ENCODE results near the gene PTGDS.
A peak's percentile ranks its signal among the peaks of the same experiment; 100 is the strongest.

Gene PTGDS

DNA sequence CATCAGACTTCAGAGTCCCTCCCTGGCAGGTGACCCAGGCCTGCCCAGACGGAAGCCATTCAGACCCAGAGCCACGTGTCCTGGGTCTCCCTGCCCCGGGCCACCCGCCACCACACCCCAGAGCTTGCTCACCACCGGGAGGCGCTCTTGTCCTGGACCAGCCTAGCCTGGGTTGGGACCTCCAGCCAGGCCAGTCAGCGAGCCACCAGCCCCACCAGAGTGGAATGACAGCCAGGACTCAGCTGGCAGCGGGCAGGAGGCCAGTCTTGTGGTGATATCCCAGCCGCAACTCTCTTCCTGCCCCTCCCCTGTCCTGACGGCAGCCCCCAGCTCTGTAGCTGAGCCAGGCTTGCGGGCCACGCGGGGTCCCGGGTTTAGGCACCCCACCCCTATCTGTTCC lies 1.7 kb upstream of the PTGDS start:
- no peaks in the 10 kb centered on the region for H3K36me3 ChIP-seq (ENCODE audit: control insufficient read depth, insufficient read depth, low read length)
- peaks cover under 1% of the 10 kb centered on the region for H3K4me1 ChIP-seq (ENCODE audit: control insufficient read depth, insufficient read depth, low read length, poor library complexity, severe bottlenecking)
- H3K27ac ChIP-seq (ENCODE audit: low read depth, low read length, severe bottlenecking): no peak overlapping the region
- 77 to 88% methylated on average over 5 to 10 of the region's 14 CpGs for WGBS, 2 experiments (ENCODE audit: insufficient coverage in 2 of 2)
- H3K4me3 ChIP-seq (ENCODE audit: extremely low read depth, insufficient read depth, low read length, poor library complexity, severe bottlenecking): no peak overlapping the region
- H3K9me3 ChIP-seq (ENCODE audit: control insufficient read depth, low read length): no peaks in the 10 kb centered on the region

DNA sequence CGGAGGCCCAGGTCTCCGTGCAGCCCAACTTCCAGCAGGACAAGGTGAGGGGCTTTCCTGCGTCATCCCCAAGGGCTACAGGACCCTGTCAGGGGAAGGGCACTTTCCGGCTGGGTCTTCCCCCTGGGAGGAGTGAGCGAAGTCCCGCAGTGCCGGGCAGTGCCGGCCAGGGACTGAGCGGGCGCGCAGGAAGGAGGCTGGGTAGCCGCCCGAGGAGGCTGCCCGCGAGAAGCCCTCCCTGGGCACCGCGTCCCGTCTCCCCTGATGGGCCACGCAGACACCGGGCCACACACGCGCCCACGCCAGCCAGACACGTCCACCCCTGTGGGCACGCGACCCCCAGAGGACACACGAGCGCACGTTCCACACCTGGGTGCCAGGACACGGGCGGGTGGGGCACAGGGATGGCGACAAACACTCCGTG lies 357 bp downstream of the PTGDS start:
- Histone ChIP-seq H3K4me3 (ENCODE audit: extremely low read depth, insufficient read depth, low read length, poor library complexity, severe bottlenecking) (peak overlapping the region; percentile 40), H3K4me1 (ENCODE audit: control insufficient read depth, insufficient read depth, low read length, poor library complexity, severe bottlenecking) (peaks cover 14% of the 10 kb centered on the region), H3K9me3 (ENCODE audit: control insufficient read depth, low read length) (no peaks in the 10 kb centered on the region), H3K36me3 (ENCODE audit: control insufficient read depth, insufficient read depth, low read length) (no peaks in the 10 kb centered on the region), H3K27ac (ENCODE audit: low read depth, low read length, severe bottlenecking) (no peak overlapping the region)
- 16% methylated on average over 29 to 33 of the region's 33 CpGs for WGBS, 2 experiments (ENCODE audit: insufficient coverage in 2 of 2)

DNA sequence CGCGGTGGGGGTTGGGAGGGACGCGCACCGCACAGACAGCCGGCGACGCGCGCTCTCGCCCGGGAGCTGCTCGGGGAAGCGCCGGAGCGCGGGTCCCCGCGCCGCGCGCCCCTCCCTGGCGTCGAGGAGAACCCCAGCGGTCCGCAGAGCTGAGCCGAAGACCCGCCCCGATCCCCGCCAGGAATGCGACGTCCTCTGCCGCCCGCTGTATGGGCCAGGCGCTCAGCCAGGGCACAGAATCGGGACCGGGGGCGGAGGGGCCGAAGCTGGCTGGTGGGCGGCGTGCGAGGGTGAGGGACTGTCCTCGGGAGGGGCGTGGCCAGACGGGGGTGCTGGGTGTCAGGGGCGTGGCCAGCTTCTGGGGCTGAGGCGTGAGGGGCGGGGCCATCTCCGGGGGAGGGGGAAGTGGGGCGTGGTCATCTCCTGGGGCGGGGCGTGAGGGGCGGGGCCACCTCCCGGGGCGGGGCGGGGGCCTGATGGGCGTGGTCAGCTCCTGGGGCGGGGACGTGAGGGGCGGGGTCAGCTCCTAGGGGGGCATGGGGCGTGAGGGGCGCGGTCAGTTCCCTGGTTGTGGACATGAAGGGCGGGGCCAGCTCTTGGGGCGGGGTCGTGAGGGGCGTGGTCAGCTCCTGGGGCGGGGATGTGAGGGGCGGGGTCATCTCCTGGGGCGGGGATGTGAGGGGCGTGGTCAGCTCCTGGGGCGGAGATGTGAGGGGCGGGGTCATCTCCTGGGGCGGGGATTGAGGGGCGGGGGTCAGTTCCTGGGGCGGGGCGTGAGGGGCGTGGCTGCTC lies 965 bp downstream of the PTGDS start:
- 0 to 2% methylated on average over 32 to 40 of the region's 78 CpGs for WGBS, 2 experiments (ENCODE audit: insufficient coverage in 2 of 2)
- Histone ChIP-seq H3K4me3 (ENCODE audit: extremely low read depth, insufficient read depth, low read length, poor library complexity, severe bottlenecking) (peak overlapping the region; percentile 40), H3K9me3 (ENCODE audit: control insufficient read depth, low read length) (no peaks in the 10 kb centered on the region), H3K27ac (ENCODE audit: low read depth, low read length, severe bottlenecking) (no peak overlapping the region), H3K36me3 (ENCODE audit: control insufficient read depth, insufficient read depth, low read length) (no peaks in the 10 kb centered on the region), H3K4me1 (ENCODE audit: control insufficient read depth, insufficient read depth, low read length, poor library complexity, severe bottlenecking) (peaks cover 14% of the 10 kb centered on the region)

DNA sequence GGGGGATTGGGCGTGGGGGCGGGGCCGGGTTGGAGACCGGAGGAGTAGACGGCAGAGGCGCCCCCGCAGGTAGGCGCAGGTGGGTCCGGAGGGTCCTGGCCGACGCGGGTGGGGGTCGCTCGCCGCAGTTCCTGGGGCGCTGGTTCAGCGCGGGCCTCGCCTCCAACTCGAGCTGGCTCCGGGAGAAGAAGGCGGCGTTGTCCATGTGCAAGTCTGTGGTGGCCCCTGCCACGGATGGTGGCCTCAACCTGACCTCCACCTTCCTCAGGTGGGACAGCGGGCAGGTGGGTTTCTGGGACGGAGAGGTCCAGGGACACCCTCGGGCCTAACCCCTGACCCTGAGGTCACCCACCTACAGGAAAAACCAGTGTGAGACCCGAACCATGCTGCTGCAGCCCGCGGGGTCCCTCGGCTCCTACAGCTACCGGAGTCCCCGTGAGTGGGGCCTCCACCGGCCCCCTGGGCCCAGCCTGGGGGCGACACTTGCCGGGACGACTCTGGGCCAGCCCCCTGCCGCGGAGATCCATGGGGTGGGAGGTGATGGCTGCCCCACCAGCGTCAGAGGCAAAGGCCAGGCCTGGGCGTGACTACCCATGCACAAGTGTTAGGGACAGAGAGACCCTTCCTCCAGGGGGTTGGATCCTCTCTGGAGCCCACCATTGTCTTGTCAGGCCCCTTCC lies 1.7 kb downstream of the PTGDS start:
- H3K27ac ChIP-seq (ENCODE audit: low read depth, low read length, severe bottlenecking): no peak overlapping the region
- peaks cover 14% of the 10 kb centered on the region for H3K4me1 ChIP-seq (ENCODE audit: control insufficient read depth, insufficient read depth, low read length, poor library complexity, severe bottlenecking)
- no peaks in the 10 kb centered on the region for H3K36me3 ChIP-seq (ENCODE audit: control insufficient read depth, insufficient read depth, low read length)
- no peaks in the 10 kb centered on the region for H3K9me3 ChIP-seq (ENCODE audit: control insufficient read depth, low read length)
- H3K4me3 ChIP-seq (ENCODE audit: extremely low read depth, insufficient read depth, low read length, poor library complexity, severe bottlenecking): no peak overlapping the region
- 71% methylated on average over 40 to 41 of the region's 41 CpGs for WGBS, 2 experiments (ENCODE audit: insufficient coverage in 2 of 2)

DNA sequence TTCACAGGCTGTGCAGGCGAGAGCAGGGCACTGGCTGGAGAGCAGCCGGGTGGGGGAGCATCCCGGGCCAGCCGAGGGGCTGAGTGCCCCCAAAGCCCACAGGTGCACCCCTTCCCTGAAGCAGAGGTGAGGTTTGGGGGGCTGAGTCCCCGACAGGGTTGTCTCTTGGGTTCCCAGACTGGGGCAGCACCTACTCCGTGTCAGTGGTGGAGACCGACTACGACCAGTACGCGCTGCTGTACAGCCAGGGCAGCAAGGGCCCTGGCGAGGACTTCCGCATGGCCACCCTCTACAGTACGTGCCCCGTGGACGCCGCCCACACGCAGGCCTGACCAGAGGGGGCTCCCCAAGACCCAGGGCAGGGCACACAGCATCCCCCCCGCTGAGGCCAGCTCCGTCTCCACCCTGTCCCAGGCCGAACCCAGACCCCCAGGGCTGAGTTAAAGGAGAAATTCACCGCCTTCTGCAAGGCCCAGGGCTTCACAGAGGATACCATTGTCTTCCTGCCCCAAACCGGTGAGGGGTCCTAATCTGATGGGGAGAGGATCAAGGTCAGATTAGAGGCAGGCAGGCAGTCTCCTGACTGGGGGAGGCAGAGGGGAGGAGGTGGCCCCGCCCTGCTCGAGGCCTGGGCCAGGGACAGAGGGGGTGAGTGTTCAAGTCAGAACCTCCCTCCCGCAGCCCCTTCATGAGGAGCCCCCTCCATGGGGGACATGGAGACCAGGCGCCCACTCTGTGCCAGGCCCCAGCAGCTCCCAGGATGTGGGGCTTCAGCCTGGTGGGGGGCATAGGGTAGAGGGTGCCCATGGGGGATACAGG lies 2.7 kb downstream of the PTGDS start:
- Histone ChIP-seq H3K27ac (ENCODE audit: low read depth, low read length, severe bottlenecking) (no peak overlapping the region), H3K4me1 (ENCODE audit: control insufficient read depth, insufficient read depth, low read length, poor library complexity, severe bottlenecking) (peaks cover 14% of the 10 kb centered on the region), H3K9me3 (ENCODE audit: control insufficient read depth, low read length) (no peaks in the 10 kb centered on the region), H3K36me3 (ENCODE audit: control insufficient read depth, insufficient read depth, low read length) (no peaks in the 10 kb centered on the region), H3K4me3 (ENCODE audit: extremely low read depth, insufficient read depth, low read length, poor library complexity, severe bottlenecking) (no peak overlapping the region)
- 90 to 92% methylated on average over 23 to 26 of the region's 26 CpGs for WGBS, 2 experiments (ENCODE audit: insufficient coverage in 2 of 2)

DNA sequence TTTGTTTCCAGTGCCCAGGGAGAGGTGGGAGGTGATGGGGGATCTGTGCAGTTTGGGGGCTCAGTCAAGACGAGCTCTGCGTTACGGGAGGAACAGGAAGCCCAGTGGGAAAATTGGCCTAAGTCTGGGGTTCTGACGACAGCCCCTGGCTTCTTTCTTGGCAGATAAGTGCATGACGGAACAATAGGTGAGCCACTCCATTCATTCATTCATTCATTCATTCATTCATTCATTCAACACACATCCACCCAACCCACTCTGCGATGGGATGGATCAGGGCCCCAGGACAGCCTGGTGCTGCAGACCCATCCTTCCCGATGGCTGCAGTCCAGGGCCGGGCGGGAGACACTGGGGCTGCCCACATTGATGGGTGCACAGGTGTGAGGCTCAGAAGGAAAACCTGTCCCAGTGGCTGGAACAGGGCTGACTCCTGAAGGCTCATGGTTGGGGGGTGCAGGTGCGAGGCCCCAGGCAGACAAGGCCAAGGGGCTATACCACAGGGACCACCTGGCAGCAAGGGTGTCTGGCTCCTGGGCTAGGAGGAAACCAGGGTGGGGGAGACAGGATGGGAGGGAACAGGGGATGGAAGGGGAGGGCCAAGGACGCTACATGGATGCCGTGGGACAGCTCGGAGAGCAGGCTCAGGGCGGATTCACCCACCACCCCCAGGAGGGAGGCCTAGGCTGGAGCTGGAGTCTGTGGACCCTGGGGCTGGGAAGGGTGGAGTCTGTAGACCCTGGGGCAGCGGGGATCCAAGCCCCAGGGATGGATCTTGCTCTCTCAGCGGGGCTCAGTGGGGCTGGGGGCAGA lies 3.6 kb downstream of the PTGDS start:
- no peaks in the 10 kb centered on the region for H3K9me3 ChIP-seq (ENCODE audit: control insufficient read depth, low read length)
- no peak overlapping the region for H3K27ac ChIP-seq (ENCODE audit: low read depth, low read length, severe bottlenecking)
- no peaks in the 10 kb centered on the region for H3K36me3 ChIP-seq (ENCODE audit: control insufficient read depth, insufficient read depth, low read length)
- 97% methylated on average over 11 to 13 of the region's 16 CpGs for WGBS, 2 experiments (ENCODE audit: insufficient coverage in 2 of 2)
- no peak overlapping the region for H3K4me3 ChIP-seq (ENCODE audit: extremely low read depth, insufficient read depth, low read length, poor library complexity, severe bottlenecking)
- H3K4me1 ChIP-seq (ENCODE audit: control insufficient read depth, insufficient read depth, low read length, poor library complexity, severe bottlenecking): peaks cover 14% of the 10 kb centered on the region

DNA sequence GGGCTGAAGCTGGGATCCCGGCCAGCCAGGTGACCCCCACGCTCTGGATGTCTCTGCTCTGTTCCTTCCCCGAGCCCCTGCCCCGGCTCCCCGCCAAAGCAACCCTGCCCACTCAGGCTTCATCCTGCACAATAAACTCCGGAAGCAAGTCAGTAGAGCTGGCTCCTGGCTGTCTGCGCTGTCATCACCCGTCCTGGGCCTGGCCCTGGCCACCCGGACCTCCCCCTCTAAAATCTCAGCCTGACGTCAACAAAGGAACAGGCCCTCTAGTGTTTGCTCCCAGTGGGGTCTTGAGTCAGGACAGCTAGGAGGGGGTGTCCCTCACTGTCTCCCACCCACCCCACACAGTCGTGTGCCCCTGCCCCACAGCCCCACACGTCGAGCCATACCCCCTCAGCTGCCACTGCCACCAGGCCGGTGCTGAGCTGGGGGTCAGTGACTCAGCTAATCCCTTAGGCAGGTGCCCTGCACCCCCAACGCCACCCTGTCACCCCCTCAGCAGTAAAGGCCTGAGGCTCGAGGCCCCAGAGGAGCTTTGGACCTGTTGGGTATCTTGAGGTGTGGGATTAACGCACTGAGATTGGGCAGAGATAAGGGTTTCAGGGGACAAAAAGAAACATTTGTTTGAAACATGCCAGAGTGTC lies 4.4 kb downstream of the PTGDS start:
- Histone ChIP-seq H3K36me3 (ENCODE audit: control insufficient read depth, insufficient read depth, low read length) (no peaks in the 10 kb centered on the region), H3K27ac (ENCODE audit: low read depth, low read length, severe bottlenecking) (no peak overlapping the region), H3K9me3 (ENCODE audit: control insufficient read depth, low read length) (no peaks in the 10 kb centered on the region), H3K4me1 (ENCODE audit: control insufficient read depth, insufficient read depth, low read length, poor library complexity, severe bottlenecking) (peaks cover 14% of the 10 kb centered on the region), H3K4me3 (ENCODE audit: extremely low read depth, insufficient read depth, low read length, poor library complexity, severe bottlenecking) (no peak overlapping the region)
- 87 to 88% methylated on average over 6 to 11 of the region's 17 CpGs for WGBS, 2 experiments (ENCODE audit: insufficient coverage in 2 of 2)

DNA sequence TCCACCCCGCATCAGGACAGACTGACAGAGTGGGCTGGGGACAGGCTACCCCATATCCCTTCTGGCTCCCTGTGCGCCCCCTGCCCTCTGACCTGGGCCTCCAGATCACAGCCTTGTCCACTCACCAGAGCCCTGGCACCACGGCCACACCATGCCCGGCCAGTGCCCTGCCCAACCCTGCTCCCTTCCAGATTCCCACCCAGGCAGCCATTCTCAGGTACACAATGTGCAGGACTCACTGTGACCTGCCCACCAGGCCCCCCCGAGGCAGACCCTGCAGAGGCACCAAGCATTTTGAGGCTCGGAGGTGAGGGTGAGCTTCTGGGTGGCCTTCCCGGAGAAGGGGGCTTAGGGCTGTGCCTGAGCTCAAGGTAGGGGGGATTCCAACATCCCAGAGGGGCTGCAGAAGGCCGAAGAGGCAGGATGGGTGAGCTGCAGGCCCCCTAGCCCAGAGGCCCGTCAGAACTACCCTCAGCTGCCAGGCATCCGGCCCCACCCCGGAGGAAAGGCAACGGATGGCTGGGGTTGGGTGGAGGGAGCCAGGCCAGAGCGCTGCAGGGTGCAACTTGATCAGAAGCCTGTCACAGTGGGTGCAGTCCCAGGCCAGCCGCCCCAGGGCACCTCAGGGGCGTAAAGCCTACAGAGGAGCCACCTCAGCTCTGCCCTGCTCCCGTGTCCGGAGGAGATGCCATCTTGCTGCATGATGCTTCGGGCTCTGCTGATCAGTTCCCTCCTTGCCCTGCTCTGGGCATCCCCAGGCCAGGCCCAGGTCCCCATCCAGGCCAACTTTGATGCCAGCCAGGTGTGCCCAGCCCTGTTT lies 5.1 kb downstream of the PTGDS start, which contains the start of gene LCNL1:
Gene LCNL1, plus strand, starts transcription at position 762 of the 820 bp plus-strand sequence. CDS start 594 bp downstream, outside the sequence.
- Histone ChIP-seq H3K4me3 (ENCODE audit: extremely low read depth, insufficient read depth, low read length, poor library complexity, severe bottlenecking) (no peak within 1 kb of the TSS), H3K9me3 (ENCODE audit: control insufficient read depth, low read length) (no peaks in the 10 kb centered on the region), H3K36me3 (ENCODE audit: control insufficient read depth, insufficient read depth, low read length) (no peaks in the 10 kb centered on the region), H3K27ac (ENCODE audit: low read depth, low read length, severe bottlenecking) (no peak within 1 kb of the TSS), H3K4me1 (ENCODE audit: control insufficient read depth, insufficient read depth, low read length, poor library complexity, severe bottlenecking) (peaks cover 14% of the 10 kb centered on the region)
- WGBS, 2 experiments (ENCODE audit: insufficient coverage in 2 of 2): 90 to 91% methylated on average over 18 of the region's 18 CpGs

DNA sequence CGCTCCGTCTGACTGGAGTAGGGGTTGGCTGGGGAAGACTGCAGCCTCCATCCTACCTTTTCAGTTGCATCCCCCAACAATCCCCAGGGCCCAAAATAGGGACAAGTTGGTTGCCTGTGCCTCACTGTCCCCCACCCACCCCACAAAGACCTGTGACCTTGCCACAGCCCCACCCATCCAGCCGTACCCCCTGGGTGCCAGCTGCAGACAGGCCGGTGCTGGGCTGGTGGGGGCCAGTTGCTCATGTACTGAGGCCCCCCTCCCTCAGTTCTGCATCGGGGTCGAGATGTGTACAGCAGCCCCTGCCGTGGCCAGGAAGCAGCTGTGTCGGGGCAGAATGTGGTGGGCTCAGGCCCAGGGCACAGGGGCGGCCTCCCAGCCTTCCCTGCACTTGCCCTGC lies 5.9 kb downstream of the PTGDS start:
- H3K9me3 ChIP-seq (ENCODE audit: control insufficient read depth, low read length): no peaks in the 10 kb centered on the region
- peaks cover 14% of the 10 kb centered on the region for H3K4me1 ChIP-seq (ENCODE audit: control insufficient read depth, insufficient read depth, low read length, poor library complexity, severe bottlenecking)
- H3K27ac ChIP-seq (ENCODE audit: low read depth, low read length, severe bottlenecking): no peak overlapping the region
- WGBS, 2 experiments (ENCODE audit: insufficient coverage in 2 of 2): 88 to 93% methylated on average over 7 of the region's 9 CpGs
- no peak overlapping the region for H3K4me3 ChIP-seq (ENCODE audit: extremely low read depth, insufficient read depth, low read length, poor library complexity, severe bottlenecking)
- no peaks in the 10 kb centered on the region for H3K36me3 ChIP-seq (ENCODE audit: control insufficient read depth, insufficient read depth, low read length)
